ENCODE data around the gene APOBEC3G.

APOBEC3G gene

GRCh38 chr22:39092111-39092862 lies 15.2 kb downstream of the APOBEC3G start:
- TF ChIP-seq CTCF (IDR thresholded peaks at IDR 0.05), result no peak
- Histone ChIP-seq H3K4me3 (ENCODE audit: low read depth in 1 of 2, low read length in 1 of 2) (peak overlapping the region in 1 of 2 experiments; percentile 0), H3K27me3 (no peaks in the 10 kb centered on the region), H3K4me1 (ENCODE audit: control insufficient read depth in 1 of 2, insufficient read depth in 1 of 2, low read depth in 1 of 2, low read length in 1 of 2) (peaks cover 62 to 74% of the 10 kb centered on the region in 2 experiments), H3K27ac (peak overlapping the region; percentile 86), H3K9me3 (no peaks in the 10 kb centered on the region), H3K36me3 (peaks cover 1% of the 10 kb centered on the region)

- H3K27ac ChIP-seq, result peak overlapping the region; percentile 79
- TF ChIP-seq CTCF (IDR thresholded peaks at IDR 0.05), result no peak
- no peaks in the 10 kb centered on the region for H3K9me3 ChIP-seq
- H3K4me3 ChIP-seq (ENCODE audit: low read depth in 1 of 2, low read length in 1 of 2), result peak overlapping the region in 1 of 2 experiments; percentile 3
- no peaks in the 10 kb centered on the region for H3K27me3 ChIP-seq
- no peaks in the 10 kb centered on the region for H3K36me3 ChIP-seq
- peaks cover 67 to 82% of the 10 kb centered on the region in 2 experiments for H3K4me1 ChIP-seq (ENCODE audit: control insufficient read depth in 1 of 2, insufficient read depth in 1 of 2, low read depth in 1 of 2, low read length in 1 of 2)
These were observed 17.8 kb downstream of the APOBEC3G start for GRCh38 chr22:39094717-39095389.

- TF ChIP-seq CTCF (IDR thresholded peaks at IDR 0.05), result no peak
- H3K27ac ChIP-seq, result peak overlapping the region; percentile 79
- no peaks in the 10 kb centered on the region for H3K9me3 ChIP-seq
- no peaks in the 10 kb centered on the region for H3K36me3 ChIP-seq
- H3K27me3 ChIP-seq, result no peaks in the 10 kb centered on the region
- H3K4me3 ChIP-seq (ENCODE audit: low read depth in 1 of 2, low read length in 1 of 2), result no peak overlapping the region
- H3K4me1 ChIP-seq (ENCODE audit: control insufficient read depth in 1 of 2, insufficient read depth in 1 of 2, low read depth in 1 of 2, low read length in 1 of 2), result peaks cover 64 to 80% of the 10 kb centered on the region in 2 experiments
These were observed 18.9 kb downstream of the APOBEC3G start for GRCh38 chr22:39095971-39096370.

GRCh38 chr22:39097098-39098020 lies 20.3 kb downstream of the APOBEC3G start, which contains the start of gene APOBEC3H:
Gene APOBEC3H (plus strand): TSS chr22:39097244. CDS start chr22:39100279, 3,035 bp downstream.
- Histone ChIP-seq H3K27me3 (no peaks in the 10 kb centered on the region), H3K36me3 (no peaks in the 10 kb centered on the region), H3K4me3 (ENCODE audit: low read depth in 1 of 2, low read length in 1 of 2) (no peak within 1 kb of the TSS), H3K27ac (peak within 1 kb of the TSS; percentile 61), H3K9me3 (no peaks in the 10 kb centered on the region), H3K4me1 (ENCODE audit: control insufficient read depth in 1 of 2, insufficient read depth in 1 of 2, low read depth in 1 of 2, low read length in 1 of 2) (peaks cover 50 to 66% of the 10 kb centered on the region in 2 experiments)
- no peak for TF ChIP-seq CTCF (IDR thresholded peaks at IDR 0.05)

- Histone ChIP-seq H3K9me3 (no peaks in the 10 kb centered on the region), H3K36me3 (no peaks in the 10 kb centered on the region), H3K27me3 (no peaks in the 10 kb centered on the region), H3K27ac (peak overlapping the region; percentile 61), H3K4me3 (ENCODE audit: low read depth in 1 of 2, low read length in 1 of 2) (no peak overlapping the region), H3K4me1 (ENCODE audit: control insufficient read depth in 1 of 2, insufficient read depth in 1 of 2, low read depth in 1 of 2, low read length in 1 of 2) (peaks cover 43 to 60% of the 10 kb centered on the region in 2 experiments)
- TF ChIP-seq CTCF (IDR thresholded peaks at IDR 0.05), result no peak
These were observed 21.0 kb downstream of the APOBEC3G start for GRCh38 chr22:39098026-39098425.
